Measurements from ENCODE around the gene PDCL3.

- no peak for TF ChIP-seq CHD2 (IDR thresholded peaks at IDR 0.05; ENCODE audit: low read length, partially characterized antibody)
- TF ChIP-seq RFX5 (IDR thresholded peaks at IDR 0.05) = no peak
These were observed 11.5 kb upstream of the PDCL3 start for GRCh38 chr2:100551303-100551702.
